PC-3 (cell line): ENCODE data around the gene ZMYM4.

Source experiments
- EZH2 ChIP-seq: fragments of 300-600 bp; sonication (generic); IDR thresholded peaks from one replicate; pipeline ENCODE4 v1.6.1; 2017; ENCODE audit warnings: antibody characterized with exemption, mild to moderate bottlenecking, low read length; ENCODE audit not compliant: unreplicated experiment
- TF ChIP-seq, protein P1 (sequence below): fragments of 300-600 bp; sonication (generic); conservative IDR thresholded peaks from 2 replicates; pipeline ENCODE4 v1.5.1; 2017; ENCODE audit warnings: antibody characterized with exemption, low read depth, mild to moderate bottlenecking, low read length

DNA sequence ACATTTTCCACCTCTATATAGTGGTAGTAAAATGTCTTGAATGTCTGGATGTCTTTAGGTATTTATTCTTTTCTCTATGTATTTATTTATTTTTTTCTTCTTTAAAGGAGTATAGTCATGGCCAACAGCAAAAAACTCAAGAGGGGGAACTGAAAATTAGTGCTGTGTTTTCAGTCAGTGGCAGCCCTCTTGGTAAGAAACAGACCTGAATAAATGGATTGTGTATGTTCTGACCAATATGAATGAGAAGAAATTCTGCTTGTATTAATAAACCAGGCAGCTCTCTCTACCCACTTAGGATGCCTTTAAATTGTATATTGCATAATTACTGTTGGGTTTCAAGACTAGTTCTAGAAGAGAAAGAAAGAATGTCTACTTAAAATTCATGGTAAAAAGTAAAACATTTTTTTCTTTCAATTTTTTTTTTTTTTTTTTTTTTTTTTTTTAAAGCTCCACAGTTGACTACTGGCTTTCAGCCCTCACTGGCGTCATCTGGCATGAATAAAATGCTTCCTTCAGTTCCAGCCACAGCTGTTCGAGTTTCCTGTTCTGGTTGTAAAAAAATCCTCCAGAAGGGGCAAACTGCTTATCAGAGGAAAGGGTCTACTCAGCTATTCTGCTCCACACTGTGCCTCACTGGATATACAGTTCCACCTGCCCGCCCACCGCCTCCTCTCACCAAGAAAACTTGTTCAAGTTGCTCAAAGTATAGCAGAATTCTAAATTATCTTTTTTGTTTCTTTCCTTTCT, 101.6 kb downstream of the ZMYM4 start:
- TF ChIP-seq, protein P1, sequence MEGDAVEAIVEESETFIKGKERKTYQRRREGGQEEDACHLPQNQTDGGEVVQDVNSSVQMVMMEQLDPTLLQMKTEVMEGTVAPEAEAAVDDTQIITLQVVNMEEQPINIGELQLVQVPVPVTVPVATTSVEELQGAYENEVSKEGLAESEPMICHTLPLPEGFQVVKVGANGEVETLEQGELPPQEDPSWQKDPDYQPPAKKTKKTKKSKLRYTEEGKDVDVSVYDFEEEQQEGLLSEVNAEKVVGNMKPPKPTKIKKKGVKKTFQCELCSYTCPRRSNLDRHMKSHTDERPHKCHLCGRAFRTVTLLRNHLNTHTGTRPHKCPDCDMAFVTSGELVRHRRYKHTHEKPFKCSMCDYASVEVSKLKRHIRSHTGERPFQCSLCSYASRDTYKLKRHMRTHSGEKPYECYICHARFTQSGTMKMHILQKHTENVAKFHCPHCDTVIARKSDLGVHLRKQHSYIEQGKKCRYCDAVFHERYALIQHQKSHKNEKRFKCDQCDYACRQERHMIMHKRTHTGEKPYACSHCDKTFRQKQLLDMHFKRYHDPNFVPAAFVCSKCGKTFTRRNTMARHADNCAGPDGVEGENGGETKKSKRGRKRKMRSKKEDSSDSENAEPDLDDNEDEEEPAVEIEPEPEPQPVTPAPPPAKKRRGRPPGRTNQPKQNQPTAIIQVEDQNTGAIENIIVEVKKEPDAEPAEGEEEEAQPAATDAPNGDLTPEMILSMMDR = no peak
- TF ChIP-seq EZH2 = no peak
